ENCODE data around the gene GALNT9. TPM values are rescaled to one million over a fixed set of nuclear protein-coding genes. Genes with fewer than 3 reads are reported as not detected.

The GALNT9 gene
- total and polyA plus RNA-seq, 2 experiments from 2014 or later, result 0.33 to 1.4 TPM

DNA sequence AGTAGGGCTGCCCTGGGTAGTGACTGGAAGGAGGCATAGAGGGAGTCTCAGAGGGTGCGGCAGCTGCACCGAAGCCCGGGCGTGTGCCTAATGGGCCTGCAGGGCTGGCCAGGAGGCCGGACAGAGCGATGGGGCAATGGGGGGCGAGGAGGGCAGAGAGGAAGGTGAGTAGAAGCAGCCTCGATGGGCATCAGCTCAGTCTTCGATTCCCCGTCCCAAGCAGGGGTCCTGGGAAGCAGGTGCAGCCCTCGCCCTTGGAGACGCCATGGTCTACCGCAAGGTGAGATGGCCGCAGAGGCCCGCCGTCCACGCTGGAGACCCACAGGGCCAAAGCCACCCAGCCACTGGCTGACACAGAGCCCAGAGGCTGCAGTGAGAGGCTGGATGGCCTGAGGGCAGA lies 70.8 kb downstream of the GALNT9 start:
- no peak overlapping the region for H2AFZ ChIP-seq
- no peak overlapping the region for H3K9ac ChIP-seq
- in situ Hi-C loops (cut with MboI), result no loop called here
- no peaks in the 10 kb centered on the region for H3K9me2 ChIP-seq (ENCODE audit: insufficient read depth)
- H3K9me3 ChIP-seq (ENCODE audit: low read depth), result no peaks in the 10 kb centered on the region
- H3K27ac ChIP-seq, result no peak overlapping the region
- H3K4me3 ChIP-seq, result no peak overlapping the region
- no peak overlapping the region for H3K4me2 ChIP-seq (ENCODE audit: unreplicated experiment)
- WGBS, 2 experiments (ENCODE audit: low coverage in 1 of 2, low lambda C conversion rate in 2 of 2, missing lambda C conversion rate in 2 of 2), result 77 to 85% methylated on average over 16 to 17 of the region's 17 CpGs
- H3K36me3 ChIP-seq (ENCODE audit: low read depth), result no peaks in the 10 kb centered on the region
- no peaks in the 10 kb centered on the region for H3F3A ChIP-seq (ENCODE audit: insufficient read depth)
- no peaks in the 10 kb centered on the region for H3K79me2 ChIP-seq (ENCODE audit: insufficient read depth)
- H4K20me1 ChIP-seq (ENCODE audit: insufficient read depth), result no peaks in the 10 kb centered on the region
- no peaks in the 10 kb centered on the region for H3K4me1 ChIP-seq (ENCODE audit: insufficient read depth)
- DNase-seq, result no peak
- H3K27me3 ChIP-seq (replicated peaks; ENCODE audit: insufficient read depth), result peaks cover 22% of the 10 kb centered on the region
- TF ChIP-seq EZH2phosphoT487 (IDR thresholded peaks at IDR 0.05; ENCODE audit: insufficient read depth, low read depth) (no peak), EZH2 (IDR thresholded peaks at IDR 0.05; ENCODE audit: insufficient read depth, poor library complexity, severe bottlenecking) (no peak)

GRCh38 chr12:132257955-132258490 lies 71.4 kb downstream of the GALNT9 start:
- WGBS, 2 experiments (ENCODE audit: low coverage in 1 of 2, low lambda C conversion rate in 2 of 2, missing lambda C conversion rate in 2 of 2), result 58 to 64% methylated on average over 17 of the region's 17 CpGs
- Histone ChIP-seq H3K4me3 (no peak overlapping the region), H4K20me1 (ENCODE audit: insufficient read depth) (no peaks in the 10 kb centered on the region), H3K27ac (no peak overlapping the region), H3K79me2 (ENCODE audit: insufficient read depth) (no peaks in the 10 kb centered on the region), H3K9me2 (ENCODE audit: insufficient read depth) (no peaks in the 10 kb centered on the region), H3K27me3 (replicated peaks; ENCODE audit: insufficient read depth) (peaks cover 20% of the 10 kb centered on the region), H3K4me2 (ENCODE audit: unreplicated experiment) (no peak overlapping the region), H2AFZ (no peak overlapping the region), H3K36me3 (ENCODE audit: low read depth) (no peaks in the 10 kb centered on the region), H3K9me3 (ENCODE audit: low read depth) (no peaks in the 10 kb centered on the region), H3K4me1 (ENCODE audit: insufficient read depth) (no peaks in the 10 kb centered on the region), H3F3A (ENCODE audit: insufficient read depth) (no peaks in the 10 kb centered on the region), H3K9ac (no peak overlapping the region)
- in situ Hi-C loops (cut with MboI), result no loop called here
- TF ChIP-seq EZH2 (IDR thresholded peaks at IDR 0.05; ENCODE audit: insufficient read depth, poor library complexity, severe bottlenecking), result no peak
- no peak for TF ChIP-seq EZH2phosphoT487 (IDR thresholded peaks at IDR 0.05; ENCODE audit: insufficient read depth, low read depth)
- no peak for DNase-seq

DNA sequence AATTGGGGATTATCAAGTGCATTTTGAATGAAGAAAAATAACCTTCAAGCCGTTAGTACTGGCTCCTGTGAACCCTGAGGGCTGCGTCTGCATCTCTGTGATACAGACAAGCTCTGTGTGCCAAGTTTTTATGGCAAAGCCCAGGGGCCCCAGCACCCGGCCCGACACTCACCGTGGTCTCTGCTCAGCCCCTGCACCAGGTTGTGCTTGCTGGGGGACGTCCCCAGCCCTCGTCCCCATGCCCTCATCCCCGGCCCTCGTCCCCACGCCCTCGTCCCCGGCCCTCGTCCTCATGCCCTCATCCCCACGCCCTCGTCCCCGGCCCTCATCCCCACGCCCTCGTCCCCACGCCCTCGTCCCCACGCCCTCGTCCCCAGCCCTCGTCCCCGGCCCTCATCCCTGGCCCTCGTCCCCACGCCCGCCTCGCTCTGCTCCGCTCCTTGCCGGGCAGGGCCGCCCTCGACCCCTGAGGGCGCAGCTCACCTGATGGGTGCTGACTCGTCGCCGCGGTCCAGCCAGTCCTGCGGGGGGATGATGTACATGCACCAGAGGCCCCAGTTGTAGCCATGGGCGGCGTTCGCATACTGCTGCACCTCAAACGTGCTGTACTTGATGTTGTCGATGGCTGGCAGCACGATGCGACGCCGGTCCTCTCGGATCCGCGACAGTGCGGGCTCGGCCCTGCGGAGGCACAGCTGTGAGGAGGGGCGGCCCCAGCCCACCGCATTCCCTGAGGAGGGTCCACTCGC lies 72.0 kb downstream of the GALNT9 start:
- Histone ChIP-seq H3K27me3 (replicated peaks; ENCODE audit: insufficient read depth) (peaks cover 16% of the 10 kb centered on the region), H3K9me2 (ENCODE audit: insufficient read depth) (no peaks in the 10 kb centered on the region), H3F3A (ENCODE audit: insufficient read depth) (no peaks in the 10 kb centered on the region), H2AFZ (no peak overlapping the region), H3K4me1 (ENCODE audit: insufficient read depth) (no peaks in the 10 kb centered on the region), H3K79me2 (ENCODE audit: insufficient read depth) (no peaks in the 10 kb centered on the region), H3K9me3 (ENCODE audit: low read depth) (no peaks in the 10 kb centered on the region), H3K4me3 (no peak overlapping the region), H3K27ac (no peak overlapping the region), H3K9ac (no peak overlapping the region), H3K4me2 (ENCODE audit: unreplicated experiment) (no peak overlapping the region), H3K36me3 (ENCODE audit: low read depth) (no peaks in the 10 kb centered on the region), H4K20me1 (ENCODE audit: insufficient read depth) (no peaks in the 10 kb centered on the region)
- in situ Hi-C loops (cut with MboI), result no loop called here
- no peak for DNase-seq
- WGBS, 2 experiments (ENCODE audit: low coverage in 1 of 2, low lambda C conversion rate in 2 of 2, missing lambda C conversion rate in 2 of 2), result 76 to 86% methylated on average over 27 to 56 of the region's 56 CpGs
- TF ChIP-seq EZH2 (IDR thresholded peaks at IDR 0.05; ENCODE audit: insufficient read depth, poor library complexity, severe bottlenecking) (no peak), EZH2phosphoT487 (IDR thresholded peaks at IDR 0.05; ENCODE audit: insufficient read depth, low read depth) (no peak)

DNA sequence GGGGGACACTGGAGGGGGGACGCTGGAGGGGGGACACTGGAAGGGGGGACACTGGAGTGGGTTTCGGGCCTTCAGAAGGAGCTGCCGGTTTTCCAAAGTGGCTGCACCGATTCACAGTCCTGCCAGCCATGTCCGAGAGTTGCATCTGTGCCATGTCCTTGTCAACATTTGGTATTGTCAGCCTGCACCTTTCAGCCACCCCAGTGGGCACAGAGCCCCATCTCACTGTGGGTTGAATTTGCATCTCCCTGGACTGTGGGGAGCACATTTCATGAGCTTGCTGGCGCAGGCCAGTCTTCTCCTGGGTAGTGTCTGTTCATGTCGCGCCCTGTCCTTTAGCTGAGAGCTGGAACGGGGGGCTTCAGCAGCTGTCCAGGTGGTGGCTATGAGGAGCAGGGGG lies 72.7 kb downstream of the GALNT9 start:
- Histone ChIP-seq H4K20me1 (ENCODE audit: insufficient read depth) (no peaks in the 10 kb centered on the region), H3K9me3 (ENCODE audit: low read depth) (no peaks in the 10 kb centered on the region), H3K27me3 (replicated peaks; ENCODE audit: insufficient read depth) (peaks cover 16% of the 10 kb centered on the region), H3K4me1 (ENCODE audit: insufficient read depth) (no peaks in the 10 kb centered on the region), H3K36me3 (ENCODE audit: low read depth) (no peaks in the 10 kb centered on the region), H3K4me3 (no peak overlapping the region), H3K79me2 (ENCODE audit: insufficient read depth) (no peaks in the 10 kb centered on the region), H2AFZ (no peak overlapping the region), H3K27ac (no peak overlapping the region), H3F3A (ENCODE audit: insufficient read depth) (no peaks in the 10 kb centered on the region), H3K9ac (no peak overlapping the region), H3K9me2 (ENCODE audit: insufficient read depth) (no peaks in the 10 kb centered on the region), H3K4me2 (ENCODE audit: unreplicated experiment) (no peak overlapping the region)
- in situ Hi-C loops (cut with MboI), result no loop called here
- 48 to 50% methylated on average over 6 to 8 of the region's 9 CpGs for WGBS, 2 experiments (ENCODE audit: low coverage in 1 of 2, low lambda C conversion rate in 2 of 2, missing lambda C conversion rate in 2 of 2)
- DNase-seq, result no peak
- TF ChIP-seq EZH2 (IDR thresholded peaks at IDR 0.05; ENCODE audit: insufficient read depth, poor library complexity, severe bottlenecking) (no peak), EZH2phosphoT487 (IDR thresholded peaks at IDR 0.05; ENCODE audit: insufficient read depth, low read depth) (no peak)
